Fibroblast of peridontal ligament (primary cell): ENCODE measurements around the gene AXIN2.
"Not testable (repeated sequence)": the region's sequence is repeated elsewhere in the genome, so short reads cannot be mapped to it uniquely, and the experiment has no call there.

ENCODE experiments used
- DNase-seq: peaks from one replicate; pipeline ENCODE4 v3.0.0-alpha.2; 2010; ENCODE audit errors: extremely low read depth

AXIN2 gene

DNA sequence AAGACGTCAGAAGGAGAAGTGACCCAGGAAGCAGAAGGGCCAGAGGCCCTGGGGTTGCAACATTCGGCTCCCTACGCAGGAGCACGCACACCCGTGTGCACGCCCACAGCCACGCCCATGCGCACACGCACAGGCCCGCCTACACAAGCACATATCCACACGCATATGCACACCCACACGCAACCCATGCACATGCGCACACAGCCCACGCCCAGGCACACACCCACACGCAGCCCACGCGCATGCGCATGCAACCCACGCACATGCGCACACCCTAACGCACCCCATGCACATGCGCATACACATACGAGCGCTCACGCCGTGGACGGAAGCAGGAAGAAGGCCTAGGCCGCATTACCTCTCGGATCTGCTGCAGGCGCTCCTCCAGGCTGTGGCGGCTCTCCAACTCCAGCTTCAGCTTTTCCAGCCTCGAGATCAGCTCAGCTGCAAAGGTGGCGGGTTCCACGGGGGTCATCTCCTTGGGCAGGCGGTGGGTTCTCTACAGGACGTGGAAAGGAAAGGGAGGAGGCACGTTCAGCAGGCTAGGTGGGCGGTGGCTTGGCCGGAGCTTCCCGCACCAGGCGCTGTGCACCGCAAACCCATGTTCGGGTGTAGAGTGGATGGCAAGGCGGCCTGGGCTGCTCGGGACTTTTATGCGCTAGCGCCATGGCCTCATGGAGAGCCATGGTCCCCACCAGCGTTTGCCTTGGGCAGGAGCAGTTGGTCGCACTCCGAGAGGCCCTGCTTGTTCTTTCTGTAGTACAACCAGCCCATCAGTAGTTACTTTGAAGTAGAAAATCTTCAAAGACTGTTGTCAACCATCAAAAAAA lies 23.4 kb downstream of the AXIN2 start:
- no peak for DNase-seq

DNA sequence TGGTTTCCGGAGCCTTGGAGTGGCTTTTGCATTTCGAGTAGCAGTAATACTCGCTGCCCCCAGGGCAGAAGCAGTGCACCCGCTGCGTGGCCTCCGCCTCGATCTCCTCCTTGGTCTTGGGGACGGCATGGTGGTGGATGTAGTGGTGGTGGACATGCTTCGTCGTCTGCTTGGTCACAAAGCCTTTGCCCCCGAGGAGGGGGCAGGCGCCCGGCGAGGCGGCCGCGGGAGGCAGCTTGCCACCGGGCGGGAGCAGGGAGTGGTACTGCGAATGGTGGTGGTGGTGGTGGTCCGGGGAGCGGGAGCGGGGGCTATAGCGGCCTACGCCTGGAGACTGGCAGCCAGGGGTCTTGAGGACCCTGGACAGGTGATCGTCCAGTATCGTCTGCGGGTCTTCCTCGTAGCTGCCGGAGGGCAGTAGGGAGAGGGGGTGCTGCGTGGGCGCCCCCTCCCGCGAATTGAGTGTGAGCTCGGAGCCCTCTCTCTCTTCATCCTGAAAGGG lies 24.1 kb downstream of the AXIN2 start:
- DNase-seq = no peak

DNA sequence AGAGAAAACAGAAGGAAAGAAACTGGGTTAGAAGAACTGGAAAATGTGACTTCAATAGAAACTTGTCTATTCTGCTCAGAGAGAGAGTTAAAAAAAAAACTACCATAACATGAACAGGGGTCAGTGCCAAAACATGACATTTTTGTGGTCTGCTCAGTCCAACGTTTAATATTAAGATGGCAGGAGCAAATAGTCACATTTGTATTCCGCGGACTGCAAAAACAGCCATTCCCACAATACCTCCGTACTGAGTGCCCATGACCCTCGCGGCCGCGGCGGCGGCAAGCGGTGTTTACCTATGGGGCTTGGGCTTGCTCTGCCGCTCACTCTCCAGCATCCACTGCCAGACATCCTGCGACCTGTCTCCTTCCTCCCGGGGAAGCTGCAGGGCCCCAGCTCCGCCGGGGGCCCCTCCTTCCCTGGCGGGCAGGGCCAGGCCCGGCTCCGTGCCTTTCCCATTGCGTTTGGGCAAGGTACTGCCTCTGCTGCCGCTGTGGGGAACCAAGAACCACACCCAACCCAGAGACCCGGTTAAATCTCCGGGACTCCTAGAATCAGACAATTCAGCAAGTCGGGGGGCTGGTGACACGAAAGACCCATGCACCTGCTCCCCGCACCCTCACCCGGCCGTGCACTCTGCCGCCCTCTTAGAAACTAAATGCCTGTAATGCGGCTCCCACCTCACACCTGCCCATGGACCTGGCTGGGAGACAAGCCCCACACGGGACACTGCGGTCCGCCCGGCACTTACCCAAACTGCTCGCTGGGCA lies 24.7 kb downstream of the AXIN2 start:
- DNase-seq = no peak

DNA sequence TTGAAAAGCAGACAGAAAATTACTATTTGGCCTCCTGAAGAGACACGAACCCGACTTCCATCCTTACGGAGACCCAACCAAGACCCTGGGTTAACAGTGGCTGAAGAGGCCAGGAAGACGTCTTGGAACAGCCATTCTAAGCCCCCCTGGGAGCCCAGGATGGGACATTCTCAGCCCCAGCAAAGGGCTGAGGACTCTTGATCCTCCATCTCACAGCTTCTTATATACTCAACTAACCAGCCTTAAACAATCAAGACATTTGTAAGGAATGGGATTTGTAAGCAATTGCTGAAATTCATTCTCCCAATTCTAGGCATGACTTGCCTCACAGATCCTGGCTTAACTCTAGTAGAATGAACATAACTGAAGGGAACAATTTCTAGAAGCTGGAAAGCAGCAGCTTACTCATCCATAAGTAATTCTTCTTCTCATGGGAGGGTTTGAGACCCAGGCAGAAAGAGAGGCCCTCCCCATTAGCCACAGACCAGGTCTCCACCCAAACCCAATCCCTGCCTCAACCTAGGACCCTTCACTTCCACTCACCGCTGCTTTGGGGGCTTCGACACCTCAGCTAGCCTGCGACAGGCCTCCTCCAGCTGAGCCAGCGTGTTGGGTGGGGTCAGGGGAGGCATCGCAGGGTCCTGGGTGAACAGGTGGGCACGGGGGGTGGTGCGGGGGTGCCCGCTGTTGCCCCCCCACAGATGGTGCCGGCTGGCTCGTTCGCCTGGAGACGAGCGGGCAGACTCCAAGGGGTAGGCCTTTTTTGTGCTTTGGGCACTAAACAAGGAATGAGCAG lies 25.5 kb downstream of the AXIN2 start:
- DNase-seq = peak; percentile 51

DNA sequence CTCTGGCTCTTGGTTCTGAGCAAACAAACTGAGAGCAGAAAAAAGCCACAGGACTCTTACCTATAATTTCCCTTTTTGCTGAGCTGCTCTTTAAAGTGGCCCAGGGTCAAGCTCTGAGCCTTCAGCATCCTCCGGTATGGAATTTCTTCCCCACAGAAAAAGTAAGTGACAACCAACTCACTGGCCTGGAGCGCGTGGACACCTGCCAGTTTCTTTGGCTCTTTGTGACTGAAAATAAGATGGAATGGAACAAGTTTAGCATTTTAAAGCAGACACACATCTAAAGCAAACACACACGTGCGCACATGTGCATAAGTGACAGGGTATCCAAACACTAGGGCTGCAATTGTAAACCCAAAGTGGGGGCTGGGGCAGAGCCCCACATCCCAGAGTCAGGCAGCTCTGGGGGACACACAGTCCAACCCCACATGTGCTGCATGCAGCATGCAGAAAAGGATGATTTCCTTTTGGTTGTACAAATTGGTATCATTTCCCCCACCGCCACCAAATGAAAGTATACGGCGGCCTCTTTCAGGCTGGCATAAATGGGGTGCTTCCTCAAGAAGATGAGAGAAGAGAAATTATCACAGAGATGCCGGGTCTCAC lies 27.5 kb downstream of the AXIN2 start:
- DNase-seq = no peak

DNA sequence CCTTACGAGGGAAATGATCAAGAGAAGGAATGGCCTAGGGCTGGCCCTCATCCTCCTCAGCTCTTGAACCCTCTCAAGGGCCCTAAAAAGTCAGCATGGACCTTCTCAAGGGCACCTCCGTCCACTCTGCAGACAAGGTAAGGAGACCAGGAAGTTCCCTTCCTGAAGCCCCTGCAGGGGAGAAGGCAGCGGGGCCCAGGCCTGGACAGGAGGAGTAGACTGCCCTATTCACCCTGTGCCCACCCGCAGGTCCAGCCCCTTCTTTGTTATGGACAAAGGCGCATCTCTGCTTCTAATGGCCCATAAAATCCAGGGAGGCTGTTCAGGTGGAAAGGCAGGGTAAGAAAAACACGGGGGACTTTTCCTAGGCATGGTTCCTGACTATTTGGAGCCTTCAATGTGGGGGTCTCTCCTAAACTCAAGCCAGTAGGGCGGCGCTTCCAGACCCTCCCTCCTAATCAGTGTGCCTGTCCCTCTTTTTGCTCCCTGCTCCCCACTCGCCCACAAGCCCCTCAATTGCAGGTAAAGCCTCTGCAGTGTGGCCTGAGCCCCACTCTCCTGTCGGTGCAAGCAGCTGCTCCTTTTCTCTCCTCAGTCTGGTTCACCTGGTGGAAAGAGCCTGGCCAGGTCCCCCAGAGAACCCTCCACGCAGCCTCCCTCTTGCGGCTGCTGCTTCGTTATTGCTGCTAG lies 28.2 kb downstream of the AXIN2 start:
- DNase-seq = no peak

DNA sequence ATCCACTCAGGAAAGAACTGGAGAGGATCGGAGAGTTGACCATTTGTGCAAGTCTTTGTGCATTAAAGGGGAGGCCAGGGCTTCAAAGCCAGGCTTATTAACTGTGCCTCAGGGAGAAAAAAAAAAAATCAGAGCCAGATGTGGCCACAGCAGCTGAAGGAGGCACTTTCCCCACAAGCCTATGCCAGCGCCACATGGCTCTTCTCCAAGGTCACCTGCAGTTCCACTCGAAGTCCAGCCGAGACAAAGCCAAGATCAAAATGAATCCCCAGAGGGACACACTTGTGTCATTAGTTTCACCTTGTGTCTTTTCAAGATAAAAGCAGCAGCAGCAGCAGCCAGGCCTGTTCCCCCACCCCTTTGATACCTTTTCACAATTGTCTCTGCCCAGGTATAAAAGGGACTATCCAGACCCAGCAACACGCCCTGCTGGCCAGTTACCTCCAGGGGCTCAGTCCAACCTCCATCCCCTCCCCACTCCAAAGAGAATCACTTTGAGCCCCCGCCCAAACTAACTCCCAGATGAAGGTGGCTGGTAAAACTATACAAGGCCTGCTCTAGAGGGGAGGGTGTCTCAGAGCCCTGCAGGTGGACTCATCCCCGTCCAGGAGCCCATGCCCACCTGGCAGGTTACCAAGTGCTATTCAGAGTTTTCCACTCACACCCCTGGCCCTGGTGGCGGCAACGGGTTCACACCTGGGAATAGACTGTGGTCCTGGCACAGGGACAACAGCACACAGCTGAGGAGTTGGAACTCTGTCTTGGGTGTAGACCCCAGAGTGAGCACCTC lies 29.2 kb downstream of the AXIN2 start:
- DNase-seq = peak; percentile 37

DNA sequence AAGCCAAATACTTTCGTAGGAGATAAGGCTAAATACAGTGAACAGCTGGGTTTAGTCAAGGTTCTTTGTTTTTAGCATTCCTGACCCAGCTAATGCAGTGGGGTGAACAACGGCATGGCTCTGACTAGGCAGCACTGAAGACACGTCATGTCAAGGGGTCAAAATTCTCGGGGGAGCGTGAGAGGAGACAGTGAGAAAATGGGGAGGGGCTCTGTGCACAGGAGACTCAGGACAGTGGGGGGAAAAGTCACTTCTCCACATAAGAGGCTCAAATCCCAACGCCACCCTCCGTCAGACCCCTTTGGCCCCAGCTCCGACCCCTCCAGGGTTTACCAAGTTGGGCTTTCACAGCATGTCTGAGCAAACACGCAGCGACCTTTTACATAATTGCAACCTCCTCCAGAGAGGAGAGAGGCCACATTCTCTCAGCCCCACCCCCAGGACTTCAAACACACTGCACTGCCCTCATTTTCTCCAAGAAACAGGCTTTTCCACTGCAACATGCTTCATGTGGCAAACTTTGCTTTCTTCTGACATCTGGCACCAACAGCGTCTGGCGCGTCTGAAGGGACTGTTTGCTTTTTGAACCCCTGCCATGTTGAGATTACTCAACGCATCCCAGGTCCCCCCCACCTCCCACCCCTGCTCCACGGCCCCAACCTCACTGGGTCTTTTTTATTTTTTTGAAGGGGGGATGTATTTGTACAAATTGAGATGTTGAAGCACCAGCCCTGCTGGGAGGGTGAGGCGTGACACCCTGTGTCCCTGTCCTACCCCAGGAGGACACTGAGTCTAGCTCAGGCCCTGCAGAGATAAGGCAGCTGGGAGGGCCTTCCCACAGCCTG lies 30.0 kb downstream of the AXIN2 start:
- peak; percentile 82 for DNase-seq

DNA sequence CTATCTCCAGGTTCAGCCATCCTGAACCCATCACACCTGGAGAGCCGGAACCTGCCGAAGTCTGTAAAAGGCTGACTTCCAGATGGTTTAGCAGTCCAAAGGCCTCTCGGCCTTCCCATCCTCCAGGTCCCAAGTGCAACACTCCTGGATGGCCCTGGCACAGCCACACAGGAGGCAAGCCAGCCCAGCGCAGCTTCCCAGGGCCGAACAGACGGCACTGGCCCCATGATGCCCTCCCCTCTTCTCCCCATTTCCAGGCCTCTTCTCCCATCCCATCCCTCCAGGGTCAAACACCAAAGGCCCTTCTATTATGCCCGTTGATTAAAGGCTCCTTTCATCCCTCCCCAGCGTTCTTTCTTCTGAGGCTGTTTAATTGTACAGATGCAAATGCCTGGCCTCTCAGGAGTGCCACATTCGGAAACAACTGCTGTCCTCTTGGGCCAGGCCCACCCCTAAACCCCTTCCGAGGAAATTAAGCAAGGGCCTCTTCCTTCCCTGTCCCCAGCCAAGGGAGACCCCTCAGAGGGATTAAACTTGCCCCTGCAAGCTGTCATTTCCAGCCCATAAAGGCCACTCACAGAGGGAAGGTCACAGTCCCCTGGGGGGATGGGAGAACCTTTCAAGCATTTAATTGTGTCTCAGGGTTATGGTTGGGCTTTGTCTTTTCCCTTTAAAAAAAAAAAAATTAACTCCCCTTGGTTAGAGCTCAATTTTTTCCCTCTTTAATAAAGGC lies 30.8 kb downstream of the AXIN2 start:
- no peak for DNase-seq

DNA sequence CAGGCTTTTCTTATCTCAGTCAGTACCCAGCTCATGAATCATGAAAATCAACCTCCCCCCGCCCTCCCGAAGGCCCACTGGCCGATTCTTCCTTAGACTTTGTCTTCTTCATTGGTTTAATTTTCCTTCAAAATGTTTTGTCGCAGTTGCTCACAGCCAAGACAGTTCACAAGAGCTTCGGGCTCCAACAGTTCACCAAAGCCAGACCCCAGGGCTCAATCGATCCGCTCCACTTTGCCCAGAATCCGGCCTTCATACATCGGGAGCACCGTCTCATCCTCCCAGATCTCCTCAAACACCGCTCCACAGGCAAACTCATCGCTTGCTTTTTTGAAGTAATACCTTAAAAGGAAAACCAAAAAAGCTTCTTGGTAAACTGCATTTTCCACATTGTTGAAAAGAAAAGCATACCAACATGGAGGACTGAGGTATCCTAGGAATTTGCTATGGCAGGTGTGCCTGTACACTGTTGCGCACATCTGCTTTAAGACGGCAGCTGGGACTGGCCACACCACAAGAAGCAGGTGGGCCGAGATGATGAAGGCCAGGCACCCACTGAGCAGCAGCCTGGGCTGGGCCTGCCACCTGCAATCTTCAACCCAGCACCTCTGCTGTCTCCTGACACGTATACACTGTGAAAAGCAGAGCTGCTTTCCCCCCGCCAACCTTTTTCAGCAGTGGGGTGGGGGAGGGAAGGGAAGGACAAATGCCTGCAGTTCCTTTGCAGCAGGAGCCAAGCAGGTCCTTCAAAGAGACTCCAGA lies 31.5 kb downstream of the AXIN2 start:
- no peak for DNase-seq

DNA sequence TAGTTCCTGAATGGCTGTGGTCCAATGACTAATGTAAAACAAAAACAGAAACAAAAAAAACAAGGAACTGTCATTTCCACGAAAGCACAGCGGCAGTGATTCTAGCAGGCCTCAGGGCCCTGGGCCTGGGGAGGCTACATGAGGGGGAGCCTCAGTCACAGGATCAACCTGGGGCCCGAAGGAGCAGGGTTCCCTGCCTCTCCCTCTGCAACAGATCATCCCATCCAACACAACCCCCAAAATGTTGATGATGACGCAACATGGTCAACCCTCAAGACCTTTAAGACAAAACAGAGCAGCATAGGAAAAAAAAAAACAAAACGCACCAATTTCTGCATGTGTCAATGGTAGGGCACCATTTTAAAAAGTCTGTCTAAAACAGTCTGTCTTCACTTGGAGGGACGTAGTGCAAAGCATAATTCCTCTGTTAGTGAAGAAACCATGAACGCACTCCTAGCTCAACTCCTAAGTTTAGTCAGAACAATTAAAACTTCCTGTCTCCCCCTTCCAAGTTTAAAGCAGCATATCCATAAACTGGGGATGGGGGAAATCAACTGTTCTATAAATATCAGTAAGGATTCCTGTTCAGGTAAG lies 32.3 kb downstream of the AXIN2 start:
- no peak for DNase-seq

DNA sequence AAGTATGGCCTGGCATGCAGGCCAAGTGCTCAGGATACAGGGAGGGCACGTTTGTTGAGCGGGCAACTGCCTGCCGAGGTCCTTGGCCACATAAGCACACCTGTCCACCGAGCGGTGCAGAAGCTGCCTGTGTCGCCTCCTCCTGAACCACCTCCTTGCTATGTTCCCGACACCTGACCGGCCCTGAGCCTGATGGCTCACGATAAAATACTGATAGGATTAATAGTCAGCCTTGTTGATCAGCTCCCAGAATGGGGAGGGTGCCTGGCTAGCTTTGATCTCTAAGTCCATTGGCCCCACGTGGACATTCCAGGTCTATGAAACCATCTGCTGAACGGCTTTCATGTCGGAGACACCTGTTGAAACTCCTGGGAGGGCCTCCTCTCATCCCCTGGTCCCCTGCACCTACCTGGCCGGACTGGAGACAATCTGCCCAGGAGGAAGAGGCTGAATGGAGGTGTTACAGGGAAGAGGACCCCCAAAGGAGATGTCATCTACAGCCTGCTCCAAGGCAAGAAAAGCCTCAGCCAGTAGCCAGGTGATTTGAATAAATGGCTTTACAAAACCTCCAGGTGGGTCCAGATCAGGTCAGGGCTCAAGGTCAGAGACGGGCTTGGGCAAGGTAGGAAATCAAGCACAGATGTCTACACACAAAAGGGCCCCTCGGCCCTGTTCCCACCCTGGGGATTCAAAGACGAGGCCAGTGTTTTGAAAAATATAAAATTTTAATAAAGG lies 33.4 kb downstream of the AXIN2 start:
- no peak for DNase-seq

DNA sequence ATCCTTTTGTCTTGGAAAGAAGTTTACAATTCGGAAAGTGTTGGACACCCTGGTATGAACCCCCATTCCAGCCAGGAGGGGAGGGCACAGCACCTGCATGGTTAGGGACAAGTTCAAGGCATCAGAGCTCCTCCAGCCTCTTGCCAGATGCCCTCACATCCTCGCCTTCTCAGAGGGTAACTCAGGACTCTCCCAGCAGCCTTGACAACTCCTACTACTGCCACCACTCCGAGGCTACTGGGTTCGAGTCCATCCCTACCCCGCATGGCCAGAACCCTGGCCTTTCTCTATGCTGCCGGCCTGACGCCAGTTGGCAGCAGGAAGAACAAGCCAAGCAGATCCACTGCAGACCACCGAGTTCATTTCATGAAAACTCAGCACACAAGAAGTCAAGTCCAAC lies 34.1 kb downstream of the AXIN2 start:
- DNase-seq = no peak

DNA sequence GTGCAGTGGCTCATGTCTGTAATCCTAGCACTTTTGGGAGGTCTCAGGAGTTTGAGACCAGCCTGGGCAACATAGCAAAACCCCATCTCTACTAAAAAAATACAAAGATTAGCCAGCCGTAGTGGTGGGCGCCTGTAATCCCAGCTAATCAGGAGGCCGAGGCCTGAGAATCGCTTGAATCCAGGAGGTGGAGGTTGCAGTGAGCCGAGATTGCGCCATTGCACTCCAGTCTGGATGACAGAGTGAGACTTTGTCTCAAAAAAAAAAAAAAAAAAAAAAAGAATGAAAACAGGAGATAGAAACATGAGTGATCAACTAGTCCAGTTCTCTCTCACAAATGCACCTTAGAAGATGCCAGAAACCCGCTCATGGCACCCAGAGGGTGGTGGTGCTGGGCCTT lies 34.6 kb downstream of the AXIN2 start:
- DNase-seq = not testable (repeated sequence)

DNA sequence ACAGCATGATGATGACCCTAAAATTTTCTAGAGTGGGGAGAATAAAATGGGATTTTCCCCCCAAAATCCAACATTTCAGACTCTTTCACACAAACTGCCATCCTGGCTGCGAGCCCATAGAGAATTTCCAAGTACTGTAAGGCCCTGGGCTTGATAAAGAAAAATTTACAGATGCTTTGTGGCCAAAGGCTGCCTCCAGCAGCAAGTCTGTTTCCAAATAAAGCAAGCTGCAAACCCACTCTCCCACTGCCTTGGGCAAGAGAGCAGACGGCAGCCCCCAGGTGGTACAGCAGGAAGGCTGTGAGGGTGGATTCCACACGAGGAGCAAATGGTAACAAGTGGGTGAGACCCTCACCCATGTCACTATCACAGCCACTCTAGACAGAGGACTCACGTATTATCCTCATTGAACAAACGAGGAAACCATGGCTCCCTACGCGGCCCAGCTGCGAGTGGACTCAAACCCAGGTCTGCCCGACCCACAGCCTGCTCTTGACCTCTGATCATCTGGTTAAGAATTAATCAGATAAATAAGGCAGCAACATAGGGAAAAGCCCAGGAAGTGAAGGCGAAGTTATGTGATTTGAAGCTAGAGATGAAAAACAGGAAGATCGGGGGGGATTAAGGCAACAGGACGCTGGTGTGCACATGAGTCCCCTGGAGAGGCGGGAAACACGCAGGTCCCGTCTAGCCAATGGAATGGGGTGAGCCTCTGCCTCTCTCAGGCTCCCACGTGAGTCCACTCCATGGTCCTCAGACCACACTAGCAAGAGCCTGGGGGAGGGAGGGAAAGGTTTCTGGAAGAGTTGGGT lies 37.4 kb downstream of the AXIN2 start:
- DNase-seq = peak; percentile 17

DNA sequence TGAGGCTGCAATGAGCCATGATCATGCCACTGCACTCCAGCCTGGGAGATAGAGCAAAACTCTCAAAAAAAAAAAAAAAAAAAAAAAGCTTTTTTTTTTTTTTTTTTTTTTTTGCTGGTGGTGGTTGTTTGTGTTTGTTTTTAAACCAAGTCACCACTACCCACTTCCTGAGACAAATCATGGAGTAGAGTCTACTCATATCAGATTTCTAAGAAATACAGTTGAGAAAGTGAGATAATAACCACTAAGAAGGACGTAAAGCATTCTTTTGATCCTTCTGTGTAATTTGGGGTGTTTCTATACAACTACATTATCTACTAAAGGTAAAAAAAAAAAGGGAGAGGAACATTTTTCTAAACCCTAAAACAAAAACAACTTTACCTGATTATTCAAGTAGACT lies 38.0 kb downstream of the AXIN2 start:
- no peak for DNase-seq
